Stimulated activated CD4-positive, alpha-beta T cell treated with anti-CD3 and anti-CD28 coated beads, Interleukin-12 subunit alpha, Interleukin-12 subunit beta, amount 100 ng/mL, for 48 hours (primary cell): ENCODE data around the gene MCC.

Experiments
- DNase-seq, 3 donors: peaks; one replicate each; pipeline ENCODE4 v3.0.0-alpha.2; 2020; ENCODE audit warnings: low read depth in 2 of 3, low spot score in 1 of 3

The MCC gene

GRCh38 chr5:113061846-113062780 is 426.1 kb downstream of the MCC start:
- no peak for DNase-seq

GRCh38 chr5:113060408-113061025 is 427.7 kb downstream of the MCC start:
- no peak for DNase-seq

- DNase-seq = no peak
Measured at GRCh38 chr5:113059232-113060040, 428.8 kb downstream of the MCC start.

GRCh38 chr5:113058706-113059226 is 429.5 kb downstream of the MCC start:
- DNase-seq = no peak

GRCh38 chr5:113058269-113058668 is 430.0 kb downstream of the MCC start:
- DNase-seq = no peak

GRCh38 chr5:113057557-113057984 is 430.7 kb downstream of the MCC start:
- DNase-seq = no peak

- DNase-seq = no peak
Measured at GRCh38 chr5:113056988-113057387, 431.3 kb downstream of the MCC start.

- no peak for DNase-seq
Measured at GRCh38 chr5:113054899-113055298, 433.4 kb downstream of the MCC start.

GRCh38 chr5:113053511-113053995 is 434.7 kb downstream of the MCC start:
- DNase-seq = no peak

- no peak for DNase-seq
Measured at GRCh38 chr5:113052041-113052795, 436.0 kb downstream of the MCC start.

GRCh38 chr5:113050721-113051382 is 437.4 kb downstream of the MCC start:
- peak; percentile 15 to 30 (median 16) for DNase-seq

- DNase-seq = no peak
Measured at GRCh38 chr5:113048931-113049330, 439.3 kb downstream of the MCC start.

GRCh38 chr5:113047733-113048652 is 440.3 kb downstream of the MCC start:
- DNase-seq = no peak

GRCh38 chr5:113047234-113047633 is 441.0 kb downstream of the MCC start:
- DNase-seq = no peak

- no peak for DNase-seq
Measured at GRCh38 chr5:113044776-113045465, 443.3 kb downstream of the MCC start.

GRCh38 chr5:113043491-113043931 is 444.7 kb downstream of the MCC start:
- DNase-seq = peak in 1 of 3 donors; percentile 9

- DNase-seq = no peak
Measured at GRCh38 chr5:113042491-113043243, 445.6 kb downstream of the MCC start.
